ENCODE results near the gene MAML3. TPM values are rescaled to one million over a fixed set of nuclear protein-coding genes. Genes with fewer than 3 reads are reported as not detected.

MAML3 gene
- total and polyA plus RNA-seq, 2 of the 13 experiments (the other 11 are each of a cell fraction or from before 2014, with no cell fraction given), result 0.05 to 0.13 TPM

DNA sequence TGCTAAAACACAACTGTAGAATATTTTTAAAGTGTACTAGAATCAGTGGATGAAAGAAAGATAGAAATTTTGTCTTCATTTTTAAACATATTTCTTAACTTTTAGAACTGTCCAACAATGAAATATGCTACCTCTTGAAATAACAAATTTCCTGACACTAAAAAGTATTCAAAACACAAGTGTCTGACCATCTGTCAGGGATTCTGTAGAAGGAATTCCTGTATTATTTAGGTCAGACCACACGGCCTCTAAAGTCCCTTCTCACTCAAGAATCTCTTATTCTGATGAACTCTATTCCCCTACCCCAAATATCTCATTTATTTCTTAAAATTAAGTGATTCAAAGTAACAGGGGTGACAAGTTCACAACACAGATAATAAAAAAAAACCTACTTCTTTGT, 99.1 kb downstream of the MAML3 start:
- FAIRE-seq (no peak), ATAC-seq (no peak), DNase-seq (ENCODE audit: low spot score) (no peak)
- Histone ChIP-seq H3K79me2 (ENCODE audit: insufficient read depth, low read length) (no peaks in the 10 kb centered on the region), H3K4me1 (ENCODE audit: insufficient read depth, low read length) (no peaks in the 10 kb centered on the region), H3K36me3 (replicated peaks in 1 of 2; ENCODE audit: control insufficient read depth in 1 of 2, insufficient read depth in 2 of 2, low read length in 2 of 2) (no peaks in the 10 kb centered on the region), H3K27ac (ENCODE audit: extremely low read length, insufficient read depth, low read length) (no peak overlapping the region), H3K9ac (ENCODE audit: insufficient read depth, low read depth, low read length) (no peak overlapping the region), H3K27me3 (ENCODE audit: control insufficient read depth in 1 of 2, insufficient read depth in 2 of 2, low read length in 2 of 2) (0 out of 5 replicates have a peak, but pooled peaks cover 0 to 6% of the 10 kb centered on the region in 2 experiments), H3K4me3 (replicated peaks in 1 of 3; ENCODE audit: insufficient read depth in 1 of 3, low read depth in 2 of 3, low read length in 3 of 3) (no peak overlapping the region), H2AFZ (ENCODE audit: low read length) (no peak overlapping the region), H3K9me3 (ENCODE audit: low read length) (no peaks in the 10 kb centered on the region), H3K4me2 (ENCODE audit: low read depth, low read length) (no peak overlapping the region), H4K20me1 (ENCODE audit: insufficient read depth, low read length) (no peaks in the 10 kb centered on the region)
- no TSS peak for BruUV-seq (replicated peaks)
- CTCF ChIA-PET (ENCODE audit: low intra/inter-chr PET ratio, low total read pairs), result no interaction called here
- POLR2A ChIA-PET, result no interaction called here
- in situ Hi-C loops (cut with HindIII; ENCODE audit: extremely low pct_ligation_motif_present, low pct_unique_long_range_greater_than_20kb), result no loop called here
- WGBS (ENCODE audit: low lambda C conversion rate), result 4% methylated on average over 1 of the region's 1 CpG
- intact Hi-C loops (cut with micrococcal nuclease; ENCODE audit: unreplicated experiment), result no loop called here
- TF ChIP-seq, protein P1, sequence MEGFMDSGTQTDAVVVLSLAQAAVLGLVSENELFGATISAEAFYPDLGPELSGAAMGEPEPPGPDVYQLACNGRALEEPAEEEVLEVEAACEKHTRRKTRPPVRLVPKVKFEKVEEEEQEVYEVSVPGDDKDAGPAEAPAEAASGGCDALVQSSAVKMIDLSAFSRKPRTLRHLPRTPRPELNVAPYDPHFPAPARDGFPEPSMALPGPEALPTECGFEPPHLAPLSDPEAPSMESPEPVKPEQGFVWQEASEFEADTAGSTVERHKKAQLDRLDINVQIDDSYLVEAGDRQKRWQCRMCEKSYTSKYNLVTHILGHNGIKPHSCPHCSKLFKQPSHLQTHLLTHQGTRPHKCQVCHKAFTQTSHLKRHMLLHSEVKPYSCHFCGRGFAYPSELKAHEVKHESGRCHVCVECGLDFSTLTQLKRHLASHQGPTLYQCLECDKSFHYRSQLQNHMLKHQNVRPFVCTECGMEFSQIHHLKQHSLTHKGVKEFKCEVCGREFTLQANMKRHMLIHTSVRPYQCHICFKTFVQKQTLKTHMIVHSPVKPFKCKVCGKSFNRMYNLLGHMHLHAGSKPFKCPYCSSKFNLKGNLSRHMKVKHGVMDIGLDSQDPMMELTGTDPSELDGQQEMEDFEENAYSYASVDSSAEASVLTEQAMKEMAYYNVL (CRISPR knock-in tag; IDR thresholded peaks at IDR 0.05; ENCODE audit: borderline replicate concordance), result no peak
- TF ChIP-seq STAG1 (CRISPR knock-in tag; IDR thresholded peaks at IDR 0.05), result no peak

- no TSS peak for BruUV-seq (replicated peaks)
- in situ Hi-C loops (cut with HindIII; ENCODE audit: extremely low pct_ligation_motif_present, low pct_unique_long_range_greater_than_20kb) (no loop called here), intact Hi-C loops (cut with micrococcal nuclease; ENCODE audit: unreplicated experiment) (loop anchor here (2.0 kb wide), 1 partner anchor 200 kb away; no protein-coding TSS in a partner anchor)
- H2AFZ ChIP-seq (ENCODE audit: low read length), result no peak overlapping the region
- TF ChIP-seq PAX8 (CRISPR knock-in tag; IDR thresholded peaks at IDR 0.05; ENCODE audit: borderline replicate concordance), result no peak
- TF ChIP-seq NPAS2 (CRISPR knock-in tag; IDR thresholded peaks at IDR 0.05; ENCODE audit: borderline replicate concordance), result no peak
- 28% methylated on average over 4 of the region's 4 CpGs for WGBS (ENCODE audit: low lambda C conversion rate)
- H3K4me2 ChIP-seq (ENCODE audit: low read depth, low read length), result no peak overlapping the region
- no peak overlapping the region for H3K9ac ChIP-seq (ENCODE audit: insufficient read depth, low read depth, low read length)
- CTCF ChIA-PET (ENCODE audit: low intra/inter-chr PET ratio, low total read pairs), result no interaction called here
- H3K79me2 ChIP-seq (ENCODE audit: insufficient read depth, low read length), result no peaks in the 10 kb centered on the region
- POLR2A ChIA-PET, result no interaction called here
- FAIRE-seq (no peak), ATAC-seq (no peak), DNase-seq (ENCODE audit: low spot score) (no peak)
- 0 out of 5 replicates have a peak, but pooled peaks cover 0 to 6% of the 10 kb centered on the region in 2 experiments for H3K27me3 ChIP-seq (ENCODE audit: control insufficient read depth in 1 of 2, insufficient read depth in 2 of 2, low read length in 2 of 2)
- H4K20me1 ChIP-seq (ENCODE audit: insufficient read depth, low read length), result no peaks in the 10 kb centered on the region
- H3K4me3 ChIP-seq (replicated peaks in 1 of 3; ENCODE audit: insufficient read depth in 1 of 3, low read depth in 2 of 3, low read length in 3 of 3), result no peak overlapping the region
- H3K36me3 ChIP-seq (replicated peaks in 1 of 2; ENCODE audit: control insufficient read depth in 1 of 2, insufficient read depth in 2 of 2, low read length in 2 of 2), result no peaks in the 10 kb centered on the region
- H3K9me3 ChIP-seq (ENCODE audit: low read length), result no peaks in the 10 kb centered on the region
- H3K4me1 ChIP-seq (ENCODE audit: insufficient read depth, low read length), result peaks cover 16% of the 10 kb centered on the region
- H3K27ac ChIP-seq (ENCODE audit: extremely low read length, insufficient read depth, low read length), result no peak overlapping the region
Observed at GRCh38 chr4:140053185-140053584, 100.8 kb downstream of the MAML3 start.

Data from HepG2 (cell line).